ENCODE data around the gene TAF4B. TPM values are rescaled to one million over a fixed set of nuclear protein-coding genes. Genes with fewer than 3 reads are reported as not detected.

Gene TAF4B
- total and polyA plus RNA-seq, 2 of the 8 experiments (the other 6 are each of a cell fraction or from before 2014, with no cell fraction given): 9.3 to 19.8 TPM

- H4K5ac ChIP-seq (ENCODE audit: insufficient read length, low read depth, low read length): no peak overlapping the region
- H4K8ac ChIP-seq (ENCODE audit: extremely low read depth, insufficient read depth, low read length): no peak overlapping the region
- H2AFZ ChIP-seq (ENCODE audit: low read length): no peak overlapping the region
- 88% methylated on average over 16 of the region's 16 CpGs; no CpG with 5 or more reads in 1 of the 2 experiments for WGBS, 2 experiments (ENCODE audit: extremely low coverage in 1 of 2, insufficient coverage in 1 of 2, insufficient read length in 1 of 2, insufficient replicate concordance in 2 of 2, low coverage in 1 of 2, low lambda C conversion rate in 2 of 2, missing lambda C conversion rate in 1 of 2)
- H3K79me1 ChIP-seq (ENCODE audit: low read depth, low read length): no peaks in the 10 kb centered on the region
- no peak overlapping the region for H3K4ac ChIP-seq (replicated peaks; ENCODE audit: insufficient read length, low read depth, low read length)
- H3K18ac ChIP-seq (ENCODE audit: extremely low read depth, low read length): no peak overlapping the region
- H3K23me2 ChIP-seq (ENCODE audit: low read depth, low read length): no peaks in the 10 kb centered on the region
- no peak overlapping the region for H3K23ac ChIP-seq (ENCODE audit: insufficient read length)
- no peaks in the 10 kb centered on the region for H3K79me2 ChIP-seq (ENCODE audit: control insufficient read depth in 1 of 2, insufficient read depth in 2 of 2, low read length in 2 of 2)
- ChIA-PET POLR2A (ENCODE audit: partially characterized antibody) (no interaction called here), CTCF (ENCODE audit: partially characterized antibody) (interaction anchor here (0.5 to 3.7 kb wide), 6 partner anchors 8 to 161 kb away, joined by 3 to 26 read pairs (median 3); no protein-coding TSS in a partner anchor)
- DNase-seq (ENCODE audit: low read depth in 1 of 2, low spot score in 2 of 2) (no peak), FAIRE-seq (no peak)
- H3K9ac ChIP-seq (replicated peaks in 1 of 4; ENCODE audit: extremely low read depth in 1 of 4, low read depth in 3 of 4, low read length in 3 of 4): no peak overlapping the region
- H4K20me1 ChIP-seq (replicated peaks in 1 of 2; ENCODE audit: control insufficient read depth in 1 of 2, insufficient read depth in 2 of 2, low read length in 2 of 2): no peaks in the 10 kb centered on the region
- H2BK120ac ChIP-seq (replicated peaks; ENCODE audit: low read depth, low read length): no peak overlapping the region
- H2BK15ac ChIP-seq (ENCODE audit: low read length): no peak overlapping the region
- no peak overlapping the region for H4K91ac ChIP-seq (replicated peaks; ENCODE audit: insufficient read length, low read length)
- H2BK20ac ChIP-seq (ENCODE audit: low read length): 0 out of 2 replicates have a peak overlapping the region, but pooled peaks have one; percentile 22
- no peak overlapping the region for H3K14ac ChIP-seq (ENCODE audit: insufficient read length)
- peak overlapping the region; percentile 44; the same call in 1 of the 2 replicates for H2BK5ac ChIP-seq (ENCODE audit: low read depth, low read length)
- H3K4me1 ChIP-seq (replicated peaks in 1 of 4; ENCODE audit: control insufficient read depth in 3 of 4, insufficient read depth in 4 of 4, low read length in 3 of 4): peaks cover 0 to 4% (median 2%) of the 10 kb centered on the region in 4 experiments; a peak in 2 of 7 replicates
- H3K27me3 ChIP-seq (replicated peaks in 1 of 4; ENCODE audit: control insufficient read depth in 3 of 4, extremely low read depth in 1 of 4, insufficient read depth in 3 of 4, low read length in 3 of 4): no peaks in the 10 kb centered on the region
- no peak overlapping the region for H3K4me3 ChIP-seq (ENCODE audit: extremely low read depth in 1 of 4, insufficient read depth in 2 of 4, low read depth in 3 of 4, low read length in 4 of 4)
- H3K4me2 ChIP-seq (ENCODE audit: insufficient read depth in 1 of 2, low read depth in 2 of 2, low read length in 2 of 2): no peak overlapping the region
- H3K9me3 ChIP-seq (ENCODE audit: insufficient read depth in 2 of 2, low read depth in 1 of 2, low read length in 1 of 2): no peaks in the 10 kb centered on the region
- H2BK12ac ChIP-seq (ENCODE audit: low read depth, low read length): no peak overlapping the region
- no peak overlapping the region for H3K56ac ChIP-seq (replicated peaks; ENCODE audit: insufficient read length, low read depth, low read length)
- H3K36me3 ChIP-seq (ENCODE audit: control insufficient read depth in 2 of 4, insufficient read depth in 4 of 4, low read length in 3 of 4): no peaks in the 10 kb centered on the region
- no peak overlapping the region for H3K27ac ChIP-seq (ENCODE audit: low read depth, low read length)
- H2AK5ac ChIP-seq (ENCODE audit: low read depth, low read length): no peak overlapping the region
- TF ChIP-seq CEBPB (IDR thresholded peaks at IDR 0.05; ENCODE audit: low read depth, low read length): no peak
- TF ChIP-seq CHD2 (IDR thresholded peaks at IDR 0.05; ENCODE audit: low read length): no peak
- TF ChIP-seq, protein P1, sequence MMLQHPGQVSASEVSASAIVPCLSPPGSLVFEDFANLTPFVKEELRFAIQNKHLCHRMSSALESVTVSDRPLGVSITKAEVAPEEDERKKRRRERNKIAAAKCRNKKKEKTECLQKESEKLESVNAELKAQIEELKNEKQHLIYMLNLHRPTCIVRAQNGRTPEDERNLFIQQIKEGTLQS (IDR thresholded peaks at IDR 0.05; ENCODE audit: insufficient read depth, low read depth, low read length): no peak
- TF ChIP-seq TCF12 (IDR thresholded peaks at IDR 0.05; ENCODE audit: low read depth, low read length): no peak
- TF ChIP-seq KDM5A (IDR thresholded peaks at IDR 0.05; ENCODE audit: low read length): no peak
- no peak for TF ChIP-seq MAX (IDR thresholded peaks at IDR 0.05)
- TF ChIP-seq TAF7 (optimal IDR thresholded peaks at IDR 0.05; ENCODE audit: borderline replicate concordance, low read depth, low read length): no peak
- TF ChIP-seq EP300 (IDR thresholded peaks at IDR 0.05; ENCODE audit: borderline replicate concordance in 1 of 2, low read depth in 2 of 2, low read length in 2 of 2): no peak
- TF ChIP-seq HDAC2 (IDR thresholded peaks at IDR 0.05; ENCODE audit: borderline replicate concordance in 1 of 2, low read depth in 2 of 2, low read length in 2 of 2): no peak
- no peak for TF ChIP-seq ZNF274 (IDR thresholded peaks at IDR 0.05; ENCODE audit: borderline replicate concordance, extremely low read depth, low read length)
- TF ChIP-seq SIX5 (IDR thresholded peaks at IDR 0.05; ENCODE audit: low read depth, low read length): no peak
These were observed 181.7 kb downstream of the TAF4B start for GRCh38 chr18:26407736-26408601.
